ENCODE data around the gene DIP2C.
A peak's percentile ranks its signal among the peaks of the same experiment; 100 is the strongest.
"Not testable (repeated sequence)": the region's sequence is repeated elsewhere in the genome, so short reads cannot be mapped to it uniquely, and the experiment has no call there.

The DIP2C gene

DNA sequence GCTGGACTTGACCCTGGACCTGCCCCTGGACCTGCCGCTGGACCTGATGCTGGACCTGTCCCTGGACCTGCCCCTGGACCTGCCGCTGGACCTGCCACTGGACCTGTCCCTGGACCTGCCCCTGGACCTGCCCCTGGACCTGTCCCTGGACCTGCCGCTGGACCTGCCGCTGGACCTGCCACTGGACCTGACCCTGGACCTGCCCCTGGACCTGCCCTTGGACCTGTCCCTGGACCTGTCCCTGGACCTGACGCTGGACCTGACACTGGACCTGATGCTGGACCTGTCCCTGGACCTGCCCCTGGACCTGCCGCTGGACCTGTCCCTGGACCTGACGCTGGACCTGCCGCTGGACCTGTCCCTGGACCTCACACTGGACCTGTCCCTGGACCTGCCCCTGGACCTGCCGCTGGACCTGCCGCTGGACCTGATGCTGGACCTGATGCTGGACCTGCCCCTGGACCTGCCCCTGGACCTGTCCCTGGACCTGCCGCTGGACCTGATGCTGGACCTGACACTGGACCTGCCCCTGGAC, 31.6 kb downstream of the DIP2C start:
- not testable (repeated sequence) for DNase-seq (ENCODE audit: low spot score)

DNA sequence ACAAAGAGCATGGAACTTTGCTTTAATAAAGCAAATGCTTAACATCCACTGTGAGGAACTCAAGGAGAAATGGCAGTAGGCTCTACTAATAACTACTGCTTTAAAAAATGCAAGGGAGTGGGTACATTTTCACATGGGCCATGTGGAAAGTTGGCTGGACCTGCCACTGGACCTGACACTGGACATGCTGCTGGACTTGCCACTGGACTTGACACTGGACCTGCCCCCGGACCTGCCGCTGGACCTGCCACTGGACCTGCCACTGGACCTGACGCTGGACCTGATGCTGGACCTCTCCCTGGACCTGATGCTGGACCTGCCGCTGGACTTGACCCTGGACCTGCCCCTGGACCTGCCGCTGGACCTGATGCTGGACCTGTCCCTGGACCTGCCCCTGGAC, 32.6 kb downstream of the DIP2C start:
- no peak for DNase-seq (ENCODE audit: low spot score)

DNA sequence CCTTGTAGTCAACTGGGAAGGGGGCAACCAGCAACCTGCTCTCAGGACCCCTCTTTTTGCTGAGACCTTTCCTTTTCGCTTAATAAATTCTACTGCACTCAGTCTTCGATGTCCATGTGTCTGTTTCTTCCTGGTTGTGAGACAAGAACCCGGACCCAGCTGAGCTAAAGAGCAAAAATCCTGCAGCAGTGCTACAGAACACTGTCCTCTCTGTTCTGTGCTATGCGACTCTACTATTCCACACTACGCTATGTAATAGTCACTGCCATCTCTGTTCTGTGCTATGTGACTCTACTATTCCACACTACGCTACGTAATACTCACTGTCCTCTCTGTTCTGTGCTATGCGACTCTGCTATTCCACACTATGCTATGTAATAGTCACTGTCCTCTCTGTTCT, 34.3 kb downstream of the DIP2C start:
- no peak for DNase-seq (ENCODE audit: low spot score)

DNA sequence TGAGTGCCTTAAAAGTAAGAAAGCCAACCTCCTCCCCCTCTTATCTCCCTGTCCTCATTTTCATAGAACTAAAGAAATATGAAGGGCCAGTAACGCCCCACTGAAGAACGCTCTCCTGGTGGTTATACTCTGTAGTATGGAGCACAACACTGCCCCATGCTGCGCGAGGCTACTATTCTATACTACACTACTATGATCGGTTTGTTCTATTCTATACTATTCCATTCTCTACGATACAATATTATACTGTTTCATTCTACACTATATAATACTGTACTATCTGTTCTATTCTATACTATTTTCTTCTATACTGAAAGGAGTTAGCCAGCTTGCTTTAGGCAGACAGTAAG, 34.8 kb downstream of the DIP2C start:
- no peak for DNase-seq (ENCODE audit: low spot score)

GRCh38 chr10:653991-654646, 35.3 kb downstream of the DIP2C start:
- no peak for DNase-seq (ENCODE audit: low spot score)

- not testable (repeated sequence) for DNase-seq (ENCODE audit: low spot score)
Measured at GRCh38 chr10:652832-653459, 36.5 kb downstream of the DIP2C start.

- DNase-seq (ENCODE audit: low spot score), result no peak
Measured at GRCh38 chr10:652233-652632, 37.2 kb downstream of the DIP2C start.

GRCh38 chr10:651692-652091, 37.8 kb downstream of the DIP2C start:
- no peak for DNase-seq (ENCODE audit: low spot score)

DNA sequence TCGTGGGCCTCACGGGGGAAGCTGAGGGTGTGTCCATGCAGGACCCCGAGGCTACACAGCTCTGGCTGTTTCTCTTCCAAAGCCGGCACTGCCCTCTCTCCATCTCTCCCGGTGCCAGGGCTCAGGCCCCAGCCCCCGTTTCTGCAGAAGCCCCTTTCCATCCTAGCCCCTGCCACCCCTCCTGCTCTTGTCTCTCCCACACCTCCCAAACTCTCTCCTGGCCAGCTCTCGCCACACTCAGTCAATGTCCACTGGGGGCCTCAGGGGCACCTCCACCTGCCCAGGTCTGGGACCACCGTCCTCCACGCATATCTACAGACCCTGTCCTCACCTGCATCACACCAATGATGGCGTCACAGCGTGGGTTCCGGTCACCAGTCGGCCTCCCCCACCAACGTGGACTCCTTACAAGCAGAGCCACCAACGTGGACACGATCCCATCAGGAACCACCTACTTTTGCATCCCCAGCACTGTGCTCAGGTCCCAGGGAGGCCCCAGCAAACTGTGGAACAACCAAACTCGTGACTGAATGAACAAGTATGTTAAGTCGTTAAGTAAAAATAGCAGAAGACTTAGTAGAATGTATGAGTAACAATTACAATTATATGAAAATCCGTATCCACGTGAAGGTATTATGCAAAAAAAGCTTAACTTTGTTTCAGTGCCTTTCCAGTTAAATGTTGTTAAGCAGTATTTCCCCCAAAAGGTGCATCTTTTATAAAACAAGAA, 38.4 kb downstream of the DIP2C start:
- no peak for DNase-seq (ENCODE audit: low spot score)

DNA sequence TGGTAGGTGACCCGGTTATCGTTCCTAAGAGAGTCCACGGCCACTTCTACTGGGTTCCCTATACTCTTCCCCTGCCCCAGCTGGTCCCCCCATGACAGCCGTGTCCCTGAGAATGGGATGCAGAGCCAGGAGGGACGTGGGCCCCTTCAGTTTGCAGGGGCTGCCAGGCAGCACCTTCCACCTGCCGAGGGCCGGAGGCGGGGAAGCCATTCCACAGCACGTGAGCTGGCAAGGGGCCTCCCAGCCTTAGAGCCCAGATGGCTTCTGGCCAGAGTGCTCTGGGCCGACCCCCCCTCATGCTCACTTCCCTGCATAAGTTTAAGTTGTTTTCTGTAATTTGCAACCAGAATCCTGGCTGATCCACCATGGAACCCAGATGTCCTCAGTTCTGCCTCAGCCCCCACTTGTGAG, 39.0 kb downstream of the DIP2C start:
- DNase-seq (ENCODE audit: low spot score), result no peak

- peak; percentile 69 for DNase-seq (ENCODE audit: low spot score)
Measured at GRCh38 chr10:649798-650440, 39.5 kb downstream of the DIP2C start.

- no peak for DNase-seq (ENCODE audit: low spot score)
Measured at GRCh38 chr10:649445-649797, 40.0 kb downstream of the DIP2C start.

DNA sequence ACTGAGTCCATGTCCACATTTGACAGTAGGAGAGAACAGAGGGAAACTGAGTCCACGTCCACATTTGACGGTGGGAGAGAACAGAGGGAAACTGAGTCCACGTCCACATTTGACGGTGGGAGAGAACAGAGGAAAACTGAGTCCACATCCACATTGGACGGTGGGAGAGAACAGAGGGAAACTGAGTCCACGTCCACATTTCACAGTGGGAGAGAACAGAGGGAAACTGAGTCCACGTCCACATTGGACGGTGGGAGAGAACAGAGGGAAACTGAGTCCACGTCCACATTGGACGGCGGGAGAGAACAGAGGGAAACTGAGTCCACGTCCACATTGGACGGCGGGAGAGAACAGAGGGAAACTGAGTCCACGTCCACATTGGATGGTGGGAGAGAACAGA, 42.4 kb downstream of the DIP2C start:
- not testable (repeated sequence) for DNase-seq (ENCODE audit: low spot score)

DNA sequence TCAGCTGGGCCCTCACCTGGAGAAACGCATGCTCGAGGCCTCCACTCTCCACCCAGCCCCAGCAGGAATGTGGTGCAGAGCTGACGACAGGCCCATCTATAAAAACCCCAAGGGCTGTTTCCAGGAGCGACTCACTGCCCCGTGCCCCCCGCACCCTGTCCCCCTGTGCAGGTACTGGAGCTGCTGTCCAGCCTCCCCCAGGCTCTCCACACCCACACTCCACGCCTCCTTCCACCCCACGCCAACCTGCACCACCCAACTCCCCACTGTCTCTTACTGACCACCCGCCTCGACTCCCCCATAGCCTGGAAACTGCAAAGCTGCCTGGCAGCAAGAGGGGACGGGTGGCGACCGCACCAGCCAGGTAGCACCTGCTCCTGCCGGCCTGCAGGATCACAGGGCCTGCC, 43.3 kb downstream of the DIP2C start:
- DNase-seq (ENCODE audit: low spot score), result no peak

- no peak for DNase-seq (ENCODE audit: low spot score)
Measured at GRCh38 chr10:644943-645334, 44.5 kb downstream of the DIP2C start.

GRCh38 chr10:644076-644942, 45.2 kb downstream of the DIP2C start:
- no peak for DNase-seq (ENCODE audit: low spot score)

GRCh38 chr10:642186-642890, 47.1 kb downstream of the DIP2C start:
- peak; percentile 52 for DNase-seq (ENCODE audit: low spot score)

DNA sequence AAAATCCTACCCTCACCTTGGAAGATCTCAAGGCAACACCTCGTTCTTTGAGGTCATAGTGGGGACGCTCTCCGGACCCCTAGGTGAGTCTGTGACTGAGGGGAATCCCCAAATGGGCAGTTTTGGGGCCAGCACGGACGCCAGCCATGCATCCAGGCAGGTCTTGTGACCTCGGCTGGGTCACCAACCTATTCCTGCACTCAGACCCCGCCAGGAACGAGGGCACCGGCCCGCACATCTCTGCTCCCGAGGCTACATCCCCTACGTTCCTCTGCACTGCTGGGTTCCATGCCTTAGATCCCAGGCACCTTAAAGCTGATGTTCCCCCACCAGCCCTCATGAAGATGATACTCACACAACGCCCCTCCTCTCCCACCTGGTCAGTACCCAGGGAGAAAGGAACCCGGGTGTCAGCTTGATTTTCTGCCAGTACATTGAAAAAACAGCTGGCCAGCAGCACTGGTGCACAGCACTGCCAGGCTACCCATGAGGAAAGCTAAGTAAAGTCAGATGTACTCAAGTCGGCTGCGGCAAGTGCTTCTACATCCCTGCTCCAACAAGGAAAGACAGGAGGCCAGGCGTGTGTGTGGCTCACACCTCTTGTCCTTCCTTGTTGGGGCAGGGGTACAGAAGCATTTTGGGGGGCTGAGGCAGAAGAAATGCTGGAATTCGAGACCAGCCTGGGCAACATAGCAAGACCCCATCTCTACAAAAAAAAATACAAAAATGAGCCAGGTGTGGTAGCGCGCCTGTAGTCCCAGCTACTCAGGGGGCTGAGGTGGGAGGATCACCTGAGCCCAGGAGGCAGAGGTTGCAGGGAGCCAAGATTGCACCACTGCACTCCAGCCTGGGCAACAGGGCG, 48.1 kb downstream of the DIP2C start:
- DNase-seq (ENCODE audit: low spot score), result no peak

- DNase-seq (ENCODE audit: low spot score), result no peak
Measured at GRCh38 chr10:640673-641045, 48.8 kb downstream of the DIP2C start.

Measured in SW480 (cell line).